Calu3 (cell line): ENCODE results near the gene SGCD. TPM values are rescaled to one million over a fixed set of nuclear protein-coding genes. Genes with fewer than 3 reads are reported as not detected.

Experiments used
- BruUV-seq: library from RNA; stranded (reverse); fragments of 400-500 nt; replicated peaks from 2 replicates; lab custom pipeline; 2021; lab: Mats Ljungman, UMichigan
- CTCF ChIA-PET: fragments of 300-600 bp; sonication (Branson Sonifier 250); formaldehyde crosslinking; loops from one replicate; lab custom pipeline; 2022; ENCODE audit warnings: antibody characterized with exemption; lab: Charles Lee
- DNase-seq: peaks from one replicate; pipeline ENCODE4 v3.0.0; 2022
- H3K27ac Mint-ChIP-seq: one replicate; pipeline ENCODE4 v1.8.0; 2022; ENCODE audit warnings: mixed read lengths; ENCODE audit not compliant: unreplicated experiment
- H3K27me3 Mint-ChIP-seq: one replicate; pipeline ENCODE4 v1.8.0; 2022; ENCODE audit warnings: mixed read lengths; ENCODE audit not compliant: unreplicated experiment
- H3K36me3 Mint-ChIP-seq: one replicate; pipeline ENCODE4 v1.8.0; 2022; ENCODE audit warnings: mild to moderate bottlenecking, moderate library complexity, mixed read lengths; ENCODE audit not compliant: insufficient read depth, unreplicated experiment
- H3K4me1 Mint-ChIP-seq: one replicate; pipeline ENCODE4 v1.8.0; 2022; ENCODE audit warnings: mild to moderate bottlenecking, low read depth, mixed read lengths; ENCODE audit not compliant: unreplicated experiment
- H3K4me3 Mint-ChIP-seq: one replicate; pipeline ENCODE4 v1.8.0; 2022; ENCODE audit warnings: mild to moderate bottlenecking, low read depth, moderate library complexity, mixed read lengths; ENCODE audit not compliant: unreplicated experiment
- H3K9me3 Mint-ChIP-seq: one replicate; pipeline ENCODE4 v1.8.0; 2022; ENCODE audit warnings: low read depth, mixed read lengths; ENCODE audit not compliant: unreplicated experiment
- intact Hi-C: fragments of 100-400 bp; cut with micrococcal nuclease; formaldehyde crosslinking; loops from one replicate; pipeline ENCODE4 v1.10.0; 2022; ENCODE audit not compliant: unreplicated experiment
- total RNA-seq: library from RNA; stranded (reverse); gene quantifications from 2 replicates; pipeline ENCODE4 v1.2.3, GENCODE V29; 2022
- TF ChIP-seq, protein P1 (sequence below): fragments of 200-600 bp; IDR thresholded peaks from one replicate; pipeline ENCODE4 v1.8.0; 2022; ENCODE audit warnings: antibody characterized with exemption; ENCODE audit not compliant: unreplicated experiment

Gene SGCD
- total RNA-seq, 1 experiment from 2014 or later, result not detected

DNA sequence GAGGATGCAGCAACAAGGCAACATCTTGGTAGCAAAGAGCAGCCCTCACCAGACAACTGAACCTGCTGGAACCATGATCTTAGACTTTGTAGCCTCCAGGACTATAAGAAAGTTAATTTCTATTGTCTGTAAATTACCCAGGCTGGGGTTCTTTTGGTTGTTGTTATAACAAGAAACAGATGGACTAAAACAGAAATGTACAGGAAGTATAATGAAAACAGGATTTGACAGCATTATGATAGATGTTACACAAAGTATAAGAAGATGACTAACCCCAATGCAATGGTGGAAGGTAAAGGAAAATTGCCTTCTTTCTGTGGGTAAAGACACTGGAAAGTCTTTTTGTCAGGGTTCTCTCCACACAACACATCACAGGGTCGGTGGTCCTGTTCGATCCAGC, 204.2 kb downstream of the SGCD start:
- Mint-ChIP-seq H3K4me1 (no peaks in the 10 kb centered on the region), H3K27me3 (no peaks in the 10 kb centered on the region), H3K4me3 (no peak overlapping the region), H3K27ac (no peak overlapping the region), H3K36me3 (no peaks in the 10 kb centered on the region), H3K9me3 (peaks cover 3% of the 10 kb centered on the region)
- CTCF ChIA-PET, result no interaction called here
- TF ChIP-seq, protein P1, sequence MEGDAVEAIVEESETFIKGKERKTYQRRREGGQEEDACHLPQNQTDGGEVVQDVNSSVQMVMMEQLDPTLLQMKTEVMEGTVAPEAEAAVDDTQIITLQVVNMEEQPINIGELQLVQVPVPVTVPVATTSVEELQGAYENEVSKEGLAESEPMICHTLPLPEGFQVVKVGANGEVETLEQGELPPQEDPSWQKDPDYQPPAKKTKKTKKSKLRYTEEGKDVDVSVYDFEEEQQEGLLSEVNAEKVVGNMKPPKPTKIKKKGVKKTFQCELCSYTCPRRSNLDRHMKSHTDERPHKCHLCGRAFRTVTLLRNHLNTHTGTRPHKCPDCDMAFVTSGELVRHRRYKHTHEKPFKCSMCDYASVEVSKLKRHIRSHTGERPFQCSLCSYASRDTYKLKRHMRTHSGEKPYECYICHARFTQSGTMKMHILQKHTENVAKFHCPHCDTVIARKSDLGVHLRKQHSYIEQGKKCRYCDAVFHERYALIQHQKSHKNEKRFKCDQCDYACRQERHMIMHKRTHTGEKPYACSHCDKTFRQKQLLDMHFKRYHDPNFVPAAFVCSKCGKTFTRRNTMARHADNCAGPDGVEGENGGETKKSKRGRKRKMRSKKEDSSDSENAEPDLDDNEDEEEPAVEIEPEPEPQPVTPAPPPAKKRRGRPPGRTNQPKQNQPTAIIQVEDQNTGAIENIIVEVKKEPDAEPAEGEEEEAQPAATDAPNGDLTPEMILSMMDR, result no peak
- intact Hi-C loops, result no loop called here
- BruUV-seq, result no TSS peak
- no peak for DNase-seq

GRCh38 chr5:156532921-156533320, 206.0 kb downstream of the SGCD start:
- intact Hi-C loops, result no loop called here
- no peaks in the 10 kb centered on the region for H3K9me3 Mint-ChIP-seq
- no peak for DNase-seq
- peaks cover 11% of the 10 kb centered on the region for H3K27me3 Mint-ChIP-seq
- CTCF ChIA-PET, result no interaction called here
- no peaks in the 10 kb centered on the region for H3K36me3 Mint-ChIP-seq
- TF ChIP-seq, protein P1, result no peak
- H3K4me1 Mint-ChIP-seq, result no peaks in the 10 kb centered on the region
- BruUV-seq, result no TSS peak
- no peak overlapping the region for H3K27ac Mint-ChIP-seq
- H3K4me3 Mint-ChIP-seq, result no peak overlapping the region

DNA sequence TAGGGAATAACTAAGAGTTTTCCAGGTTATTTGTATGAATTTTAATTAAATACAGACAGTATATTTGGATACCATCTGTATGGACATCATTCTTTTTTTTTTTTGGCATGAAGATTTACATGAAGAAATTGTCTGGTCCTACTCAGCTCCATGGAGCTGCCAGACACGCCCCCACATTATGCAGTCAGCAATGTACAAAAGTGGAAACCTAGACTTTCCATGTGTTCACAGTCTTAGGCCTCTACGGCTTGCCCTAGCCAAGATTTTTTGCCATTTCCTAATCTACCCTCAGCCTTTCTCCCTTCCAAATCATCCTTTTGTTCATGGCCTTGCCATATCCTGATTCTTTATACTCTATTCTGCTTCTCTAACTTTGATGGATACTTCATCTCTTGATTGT, 207.1 kb downstream of the SGCD start:
- no peak overlapping the region for H3K27ac Mint-ChIP-seq
- no peaks in the 10 kb centered on the region for H3K9me3 Mint-ChIP-seq
- peaks cover 12% of the 10 kb centered on the region for H3K27me3 Mint-ChIP-seq
- no peak overlapping the region for H3K4me3 Mint-ChIP-seq
- intact Hi-C loops, result no loop called here
- TF ChIP-seq, protein P1, result no peak
- no peak for DNase-seq
- BruUV-seq, result no TSS peak
- no peaks in the 10 kb centered on the region for H3K36me3 Mint-ChIP-seq
- no peaks in the 10 kb centered on the region for H3K4me1 Mint-ChIP-seq
- CTCF ChIA-PET, result no interaction called here

DNA sequence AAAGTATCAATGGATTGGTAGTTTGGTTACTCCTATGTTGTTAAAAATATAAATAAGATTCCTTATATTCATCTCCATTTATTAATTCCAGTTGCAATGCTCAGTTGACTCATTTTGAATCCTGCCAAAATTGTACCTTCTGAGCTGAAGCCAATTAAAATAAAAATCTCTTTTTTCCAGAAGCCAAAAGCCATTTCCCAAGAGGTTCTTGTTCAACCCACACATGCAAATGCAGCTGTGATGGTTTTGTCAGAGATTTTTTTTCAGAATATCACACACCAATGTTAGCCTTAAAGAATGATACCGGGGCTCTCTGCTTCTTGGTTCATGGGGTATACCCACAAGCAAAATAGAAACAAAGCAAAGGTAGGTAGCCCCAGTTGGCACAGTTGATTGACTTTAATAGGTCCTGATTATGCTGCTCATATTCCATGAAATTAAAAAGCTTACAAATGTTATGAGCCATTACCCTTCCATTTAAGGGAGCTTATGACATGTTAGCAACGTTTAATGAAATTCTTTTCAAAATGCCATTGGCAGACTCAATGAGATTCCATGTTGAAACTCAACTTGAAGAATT, 208.0 kb downstream of the SGCD start:
- BruUV-seq, result no TSS peak
- DNase-seq, result no peak
- Mint-ChIP-seq H3K4me1 (no peaks in the 10 kb centered on the region), H3K27ac (no peak overlapping the region), H3K36me3 (no peaks in the 10 kb centered on the region), H3K4me3 (no peak overlapping the region), H3K9me3 (no peaks in the 10 kb centered on the region), H3K27me3 (peaks cover 12% of the 10 kb centered on the region)
- intact Hi-C loops, result no loop called here
- CTCF ChIA-PET, result no interaction called here
- TF ChIP-seq, protein P1, result no peak
